ENCODE results near the gene SLC39A11. TPM values are rescaled to one million over a fixed set of nuclear protein-coding genes. Genes with fewer than 3 reads are reported as not detected.

Gene SLC39A11
- total and polyA plus RNA-seq, 2 of the 13 experiments (the other 11 are each of a cell fraction or from before 2014, with no cell fraction given): 17.2 to 31.5 TPM

DNA sequence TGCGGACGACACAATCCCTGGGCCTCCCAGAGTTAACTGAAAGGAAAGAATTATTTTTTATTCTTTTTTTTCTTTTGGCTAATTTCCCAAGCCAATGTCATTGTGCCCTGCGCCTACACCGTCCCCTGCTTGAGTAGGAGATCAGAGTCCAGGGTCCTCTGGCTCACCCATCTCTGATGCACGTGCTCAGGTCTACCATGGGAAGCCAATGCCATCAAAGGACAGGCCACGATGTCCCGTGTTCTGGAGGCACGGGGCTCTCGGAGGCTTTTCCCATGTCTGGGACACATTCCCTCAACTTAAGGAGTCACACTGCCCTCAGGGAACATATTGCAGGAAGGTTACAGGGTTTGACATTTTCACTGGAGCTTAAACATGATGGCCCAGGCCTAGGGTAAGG is 123.7 kb downstream of the SLC39A11 start (continued):
- TF ChIP-seq, protein P1, sequence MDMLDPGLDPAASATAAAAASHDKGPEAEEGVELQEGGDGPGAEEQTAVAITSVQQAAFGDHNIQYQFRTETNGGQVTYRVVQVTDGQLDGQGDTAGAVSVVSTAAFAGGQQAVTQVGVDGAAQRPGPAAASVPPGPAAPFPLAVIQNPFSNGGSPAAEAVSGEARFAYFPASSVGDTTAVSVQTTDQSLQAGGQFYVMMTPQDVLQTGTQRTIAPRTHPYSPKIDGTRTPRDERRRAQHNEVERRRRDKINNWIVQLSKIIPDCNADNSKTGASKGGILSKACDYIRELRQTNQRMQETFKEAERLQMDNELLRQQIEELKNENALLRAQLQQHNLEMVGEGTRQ (IDR thresholded peaks at IDR 0.05; ENCODE audit: low read depth, low read length): no peak
- TF ChIP-seq, protein P1 (CRISPR knock-in tag; IDR thresholded peaks at IDR 0.05; ENCODE audit: borderline replicate concordance): 0 out of 2 replicates have a peak, but pooled peaks have one; percentile 9
- no peak for TF ChIP-seq PAF1 (CRISPR knock-in tag; IDR thresholded peaks at IDR 0.05)
- TF ChIP-seq, protein P2, sequence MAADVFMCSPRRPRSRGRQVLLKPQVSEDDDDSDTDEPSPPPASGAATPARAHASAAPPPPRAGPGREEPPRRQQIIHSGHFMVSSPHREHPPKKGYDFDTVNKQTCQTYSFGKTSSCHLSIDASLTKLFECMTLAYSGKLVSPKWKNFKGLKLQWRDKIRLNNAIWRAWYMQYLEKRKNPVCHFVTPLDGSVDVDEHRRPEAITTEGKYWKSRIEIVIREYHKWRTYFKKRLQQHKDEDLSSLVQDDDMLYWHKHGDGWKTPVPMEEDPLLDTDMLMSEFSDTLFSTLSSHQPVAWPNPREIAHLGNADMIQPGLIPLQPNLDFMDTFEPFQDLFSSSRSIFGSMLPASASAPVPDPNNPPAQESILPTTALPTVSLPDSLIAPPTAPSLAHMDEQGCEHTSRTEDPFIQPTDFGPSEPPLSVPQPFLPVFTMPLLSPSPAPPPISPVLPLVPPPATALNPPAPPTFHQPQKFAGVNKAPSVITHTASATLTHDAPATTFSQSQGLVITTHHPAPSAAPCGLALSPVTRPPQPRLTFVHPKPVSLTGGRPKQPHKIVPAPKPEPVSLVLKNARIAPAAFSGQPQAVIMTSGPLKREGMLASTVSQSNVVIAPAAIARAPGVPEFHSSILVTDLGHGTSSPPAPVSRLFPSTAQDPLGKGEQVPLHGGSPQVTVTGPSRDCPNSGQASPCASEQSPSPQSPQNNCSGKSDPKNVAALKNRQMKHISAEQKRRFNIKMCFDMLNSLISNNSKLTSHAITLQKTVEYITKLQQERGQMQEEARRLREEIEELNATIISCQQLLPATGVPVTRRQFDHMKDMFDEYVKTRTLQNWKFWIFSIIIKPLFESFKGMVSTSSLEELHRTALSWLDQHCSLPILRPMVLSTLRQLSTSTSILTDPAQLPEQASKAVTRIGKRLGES (CRISPR knock-in tag; IDR thresholded peaks at IDR 0.05; ENCODE audit: borderline replicate concordance): 0 out of 2 replicates have a peak, but pooled peaks have one; percentile 64
- TF ChIP-seq JARID2 (CRISPR knock-in tag; IDR thresholded peaks at IDR 0.05; ENCODE audit: insufficient replicate concordance): no peak
- TF ChIP-seq HHEX (CRISPR knock-in tag; IDR thresholded peaks at IDR 0.05): 0 out of 2 replicates have a peak, but pooled peaks have one; percentile 18
- 0 out of 2 replicates have a peak, but pooled peaks have one; percentile 28 for TF ChIP-seq HMG20A (CRISPR knock-in tag; IDR thresholded peaks at IDR 0.05; ENCODE audit: borderline replicate concordance)
- TF ChIP-seq RXRB (CRISPR knock-in tag; IDR thresholded peaks at IDR 0.05; ENCODE audit: borderline replicate concordance): 0 out of 2 replicates have a peak, but pooled peaks have one; percentile 27
- 0 out of 2 replicates have a peak, but pooled peaks have one; percentile 14 for TF ChIP-seq HNF4G (IDR thresholded peaks at IDR 0.05; ENCODE audit: borderline replicate concordance, low read depth, low read length)
- TF ChIP-seq HNF4G (CRISPR knock-in tag; IDR thresholded peaks at IDR 0.05; ENCODE audit: borderline replicate concordance, low read depth): no peak
- TF ChIP-seq ZMYM4 (CRISPR knock-in tag; IDR thresholded peaks at IDR 0.05): no peak
- 0 out of 2 replicates have a peak, but pooled peaks have one; percentile 5 for TF ChIP-seq FOSL2 (CRISPR knock-in tag; IDR thresholded peaks at IDR 0.05)
- no peak for TF ChIP-seq ZMYM3 (CRISPR knock-in tag; IDR thresholded peaks at IDR 0.05)
- no peak for TF ChIP-seq ZNF30 (CRISPR knock-in tag; IDR thresholded peaks at IDR 0.05)
- peak; percentile 53; the same call in 1 of the 2 replicates for TF ChIP-seq THAP11 (CRISPR knock-in tag; IDR thresholded peaks at IDR 0.05)
- no peak for TF ChIP-seq HDAC1 (CRISPR knock-in tag; IDR thresholded peaks at IDR 0.05)
- TF ChIP-seq, protein P3, sequence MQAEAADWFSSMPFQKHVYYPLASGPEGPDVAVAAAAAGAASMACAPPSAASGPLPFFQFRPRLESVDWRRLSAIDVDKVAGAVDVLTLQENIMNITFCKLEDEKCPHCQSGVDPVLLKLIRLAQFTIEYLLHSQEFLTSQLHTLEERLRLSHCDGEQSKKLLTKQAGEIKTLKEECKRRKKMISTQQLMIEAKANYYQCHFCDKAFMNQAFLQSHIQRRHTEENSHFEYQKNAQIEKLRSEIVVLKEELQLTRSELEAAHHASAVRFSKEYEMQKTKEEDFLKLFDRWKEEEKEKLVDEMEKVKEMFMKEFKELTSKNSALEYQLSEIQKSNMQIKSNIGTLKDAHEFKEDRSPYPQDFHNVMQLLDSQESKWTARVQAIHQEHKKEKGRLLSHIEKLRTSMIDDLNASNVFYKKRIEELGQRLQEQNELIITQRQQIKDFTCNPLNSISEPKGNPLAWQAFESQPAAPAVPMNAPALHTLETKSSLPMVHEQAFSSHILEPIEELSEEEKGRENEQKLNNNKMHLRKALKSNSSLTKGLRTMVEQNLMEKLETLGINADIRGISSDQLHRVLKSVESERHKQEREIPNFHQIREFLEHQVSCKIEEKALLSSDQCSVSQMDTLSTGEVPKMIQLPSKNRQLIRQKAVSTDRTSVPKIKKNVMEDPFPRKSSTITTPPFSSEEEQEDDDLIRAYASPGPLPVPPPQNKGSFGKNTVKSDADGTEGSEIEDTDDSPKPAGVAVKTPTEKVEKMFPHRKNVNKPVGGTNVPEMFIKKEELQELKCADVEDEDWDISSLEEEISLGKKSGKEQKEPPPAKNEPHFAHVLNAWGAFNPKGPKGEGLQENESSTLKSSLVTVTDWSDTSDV (CRISPR knock-in tag; IDR thresholded peaks at IDR 0.05): no peak
- TF ChIP-seq TBX2 (CRISPR knock-in tag; IDR thresholded peaks at IDR 0.05; ENCODE audit: borderline replicate concordance): 0 out of 2 replicates have a peak, but pooled peaks have one; percentile 25
- TF ChIP-seq, protein P4, sequence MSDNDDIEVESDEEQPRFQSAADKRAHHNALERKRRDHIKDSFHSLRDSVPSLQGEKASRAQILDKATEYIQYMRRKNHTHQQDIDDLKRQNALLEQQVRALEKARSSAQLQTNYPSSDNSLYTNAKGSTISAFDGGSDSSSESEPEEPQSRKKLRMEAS (IDR thresholded peaks at IDR 0.05): peak; percentile 88
- TF ChIP-seq ZNF484 (CRISPR knock-in tag; IDR thresholded peaks at IDR 0.05; ENCODE audit: borderline replicate concordance, low read depth): no peak
- TF ChIP-seq IRF2 (CRISPR knock-in tag; IDR thresholded peaks at IDR 0.05): 0 out of 2 replicates have a peak, but pooled peaks have one; percentile 50

Data from HepG2 (cell line).